A204.1 (cell line): ENCODE results near the gene GRM4.
"Not testable (repeated sequence)": the region's sequence is repeated elsewhere in the genome, so short reads cannot be mapped to it uniquely, and the experiment has no call there.

Source experiments
- FAIRE-seq: peaks from 2 replicates; lab custom pipeline; 2012; peaks lifted over from hg19 to GRCh38; lab: Jason Lieb, UNC

The GRM4 gene

DNA sequence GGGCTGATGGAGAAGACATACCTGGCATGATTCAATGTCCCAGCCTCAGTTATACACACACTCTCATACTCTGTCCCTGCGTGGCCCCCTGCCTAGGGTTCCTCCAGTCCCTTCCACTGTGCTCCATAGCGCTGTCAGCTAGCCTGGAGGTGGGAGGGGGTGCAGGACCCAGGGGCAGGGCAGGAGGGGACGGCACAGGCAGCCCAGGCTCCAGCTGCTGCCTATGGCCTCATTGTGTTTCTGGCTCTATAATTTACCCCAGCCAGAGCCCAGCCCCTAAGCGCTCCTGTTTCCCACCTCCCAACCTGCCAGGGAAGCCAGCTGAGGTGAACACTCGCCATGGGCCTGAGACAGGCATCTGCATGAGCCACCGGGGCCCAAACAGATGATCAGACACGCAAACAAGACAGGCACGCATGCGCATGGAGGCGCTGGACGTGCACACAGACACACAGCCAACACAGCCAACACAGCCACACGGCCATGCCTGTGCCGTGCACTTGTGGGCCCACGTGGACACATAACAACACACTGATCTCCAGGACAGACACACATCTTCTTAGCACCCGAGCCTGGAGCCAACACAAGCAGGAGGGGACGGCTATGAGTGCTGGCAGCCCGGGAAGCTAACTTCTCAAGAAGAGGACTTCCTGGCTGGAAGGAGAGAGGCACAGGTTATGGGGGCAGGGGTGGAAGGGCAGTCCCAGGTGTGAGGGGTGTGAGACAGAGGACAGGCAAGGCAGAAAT lies 124.9 kb downstream of the GRM4 start:
- FAIRE-seq, result no peak

GRCh38 chr6:34020278-34020677 lies 125.6 kb downstream of the GRM4 start:
- no peak for FAIRE-seq

- FAIRE-seq, result no peak
Observed at GRCh38 chr6:34018961-34019606, 126.8 kb downstream of the GRM4 start.

DNA sequence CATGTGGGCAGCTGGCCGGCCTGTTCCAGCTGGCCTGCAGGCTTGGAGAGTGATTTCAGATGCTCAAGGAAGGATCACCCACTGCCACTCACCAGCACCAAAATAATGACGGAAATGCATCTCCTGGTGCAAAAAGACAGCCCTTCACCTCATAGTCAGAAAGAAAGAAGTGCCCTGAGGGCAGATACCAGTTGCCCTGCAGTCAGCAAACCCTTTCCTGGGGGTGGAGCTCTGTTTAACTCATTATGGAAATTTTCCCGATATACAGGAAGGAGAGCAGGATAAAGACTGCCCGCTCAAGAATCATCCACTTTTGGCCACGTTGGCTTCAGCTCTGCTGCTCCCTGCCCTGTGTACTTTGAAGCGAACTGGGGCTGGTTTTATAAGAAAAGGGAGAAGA lies 127.9 kb downstream of the GRM4 start:
- no peak for FAIRE-seq

GRCh38 chr6:34017106-34017805 lies 128.6 kb downstream of the GRM4 start:
- FAIRE-seq, result no peak

- not testable (repeated sequence) for FAIRE-seq
Observed at GRCh38 chr6:34016573-34016972, 129.3 kb downstream of the GRM4 start.

GRCh38 chr6:34015586-34015985 lies 130.3 kb downstream of the GRM4 start:
- FAIRE-seq, result no peak

DNA sequence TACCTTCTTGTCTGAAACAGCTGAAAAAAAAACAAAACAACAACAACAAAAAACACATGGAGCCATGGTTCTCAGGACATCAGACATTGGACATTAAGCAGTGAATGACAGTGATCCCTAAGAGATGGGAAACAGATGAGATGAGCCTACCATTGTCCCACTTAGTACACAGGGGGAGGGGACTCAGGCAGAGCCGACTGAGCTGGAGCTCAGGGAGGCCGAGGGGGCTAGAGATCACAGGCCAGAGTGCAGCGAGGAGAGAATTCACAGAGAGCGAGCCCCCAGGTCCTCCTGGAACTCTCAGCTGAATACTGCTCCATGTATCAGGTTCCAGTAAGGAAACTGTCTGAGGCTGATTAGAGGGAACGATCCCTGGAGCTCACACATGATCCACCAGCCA lies 134.6 kb downstream of the GRM4 start:
- no peak for FAIRE-seq

GRCh38 chr6:34005901-34006531 lies 139.9 kb downstream of the GRM4 start:
- FAIRE-seq, result no peak

GRCh38 chr6:34004706-34005105 lies 141.2 kb downstream of the GRM4 start:
- FAIRE-seq, result no peak

GRCh38 chr6:34003962-34004361 lies 141.9 kb downstream of the GRM4 start:
- no peak for FAIRE-seq

DNA sequence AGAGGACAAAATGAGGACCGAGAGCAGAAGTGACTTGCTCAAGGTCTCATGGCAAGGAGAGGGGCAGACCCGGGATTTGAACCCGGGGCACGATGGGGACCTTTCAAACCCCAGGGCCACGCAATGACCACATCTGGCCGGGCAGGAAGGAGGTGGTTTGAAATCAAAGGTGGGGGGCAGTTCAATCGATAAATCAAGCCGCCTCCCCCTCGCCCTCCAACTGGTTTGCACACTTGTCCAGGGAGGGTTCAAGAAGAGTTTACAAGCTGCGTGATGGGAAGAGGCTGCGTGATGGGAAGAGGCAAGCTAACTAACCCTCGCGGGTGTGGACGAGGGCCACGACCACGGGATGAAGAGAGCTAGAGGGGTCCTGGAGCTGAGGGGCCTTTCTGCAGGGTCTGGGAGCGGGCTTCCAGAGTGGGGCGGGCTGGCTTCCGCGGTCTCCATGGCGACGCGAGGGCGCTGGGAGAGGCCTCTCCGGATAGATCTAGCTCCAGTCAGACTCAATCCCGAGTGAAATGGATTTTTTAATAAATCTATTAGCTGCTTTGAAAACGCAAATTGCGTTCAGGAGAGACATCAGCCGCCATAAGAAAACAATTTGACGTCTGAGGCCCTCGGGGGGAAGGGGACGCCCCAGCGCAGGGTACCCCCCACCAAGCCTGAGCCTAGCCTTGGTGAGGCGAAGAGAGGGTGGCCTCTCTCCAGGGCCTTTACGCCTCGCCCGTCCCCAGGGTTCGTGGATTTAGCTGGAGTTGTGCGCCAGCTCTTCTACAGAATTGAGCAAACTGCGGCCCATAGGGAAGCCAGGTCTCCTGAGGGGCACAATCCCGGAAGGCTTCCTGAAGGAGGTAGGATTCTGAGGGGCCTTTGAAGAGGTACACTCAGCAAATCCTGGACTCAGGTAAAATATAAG lies 143.9 kb downstream of the GRM4 start:
- no peak for FAIRE-seq

- FAIRE-seq, result no peak
Observed at GRCh38 chr6:34000281-34000680, 145.6 kb downstream of the GRM4 start.

- FAIRE-seq, result no peak
Observed at GRCh38 chr6:33999567-33999966, 146.3 kb downstream of the GRM4 start.

DNA sequence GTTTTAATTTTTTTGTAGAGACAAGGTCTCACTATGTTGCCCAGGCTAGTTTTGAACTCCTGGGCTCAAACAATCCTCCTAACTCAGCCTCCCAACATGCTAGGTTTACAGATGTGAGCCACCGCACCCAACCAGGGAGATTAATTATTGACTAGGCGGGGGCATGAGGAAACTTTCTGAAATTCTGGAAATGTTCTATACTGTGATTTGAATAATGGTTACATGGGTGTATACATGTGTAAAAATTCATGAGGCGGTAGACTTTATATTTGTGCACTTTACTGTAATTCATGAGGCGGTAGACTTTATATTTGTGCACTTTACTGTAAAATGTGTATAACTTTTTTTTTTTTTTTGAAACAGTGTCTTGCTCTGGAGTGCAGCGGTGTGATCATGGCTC lies 147.2 kb downstream of the GRM4 start:
- FAIRE-seq, result no peak

- no peak for FAIRE-seq
Observed at GRCh38 chr6:33997265-33997664, 148.6 kb downstream of the GRM4 start.

GRCh38 chr6:33996120-33996475 lies 149.8 kb downstream of the GRM4 start:
- no peak for FAIRE-seq

GRCh38 chr6:33995309-33996119 lies 150.4 kb downstream of the GRM4 start:
- no peak for FAIRE-seq

DNA sequence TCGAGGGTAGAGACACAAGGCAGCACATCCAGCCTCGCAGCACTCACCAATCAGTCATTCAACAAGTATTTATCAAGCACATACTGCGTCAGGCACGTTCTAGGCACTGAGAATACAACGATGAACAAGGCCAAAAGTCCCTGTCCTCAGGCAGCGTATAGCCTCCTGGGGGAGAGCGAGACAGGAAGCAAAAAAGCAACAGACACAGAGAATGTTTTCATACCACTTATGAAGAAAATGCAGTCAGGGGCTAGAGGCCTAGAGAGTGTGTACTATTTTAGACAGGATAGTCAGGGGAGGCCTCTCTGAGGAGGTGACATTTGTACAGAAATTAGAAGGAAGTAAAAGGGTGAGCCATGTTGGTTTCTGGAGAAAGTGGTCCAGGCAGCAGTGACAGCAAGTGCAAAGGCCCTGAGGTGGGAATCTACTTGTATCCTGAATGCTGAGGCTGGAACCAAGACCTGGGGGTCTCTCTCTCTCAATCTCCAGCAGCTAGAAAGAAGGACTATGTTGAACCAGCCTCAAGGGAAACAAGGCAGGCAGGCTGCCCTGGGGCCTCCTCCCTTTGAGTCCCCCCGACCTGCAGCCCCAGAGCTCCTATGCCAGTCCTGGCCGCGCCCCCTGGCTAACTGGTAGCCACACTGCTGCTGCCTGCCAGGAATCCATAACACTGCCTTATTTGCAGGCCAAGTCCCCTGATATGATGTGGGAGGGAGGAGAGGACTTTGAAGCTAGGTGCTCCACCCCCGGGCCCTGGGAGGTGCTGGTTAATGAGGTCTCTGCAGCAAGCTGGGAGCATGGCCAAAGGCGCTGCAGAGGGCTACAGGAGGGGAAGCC lies 151.2 kb downstream of the GRM4 start:
- FAIRE-seq, result no peak
